GM21367 (cell line): Measurements from ENCODE around the gene HRH3.

Source experiments
- ATAC-seq: cut with Tn5 transposase; IDR thresholded peaks from one replicate; pipeline ENCODE4 v1.9.1; 2021; ENCODE audit not compliant: unreplicated experiment

Gene HRH3

DNA sequence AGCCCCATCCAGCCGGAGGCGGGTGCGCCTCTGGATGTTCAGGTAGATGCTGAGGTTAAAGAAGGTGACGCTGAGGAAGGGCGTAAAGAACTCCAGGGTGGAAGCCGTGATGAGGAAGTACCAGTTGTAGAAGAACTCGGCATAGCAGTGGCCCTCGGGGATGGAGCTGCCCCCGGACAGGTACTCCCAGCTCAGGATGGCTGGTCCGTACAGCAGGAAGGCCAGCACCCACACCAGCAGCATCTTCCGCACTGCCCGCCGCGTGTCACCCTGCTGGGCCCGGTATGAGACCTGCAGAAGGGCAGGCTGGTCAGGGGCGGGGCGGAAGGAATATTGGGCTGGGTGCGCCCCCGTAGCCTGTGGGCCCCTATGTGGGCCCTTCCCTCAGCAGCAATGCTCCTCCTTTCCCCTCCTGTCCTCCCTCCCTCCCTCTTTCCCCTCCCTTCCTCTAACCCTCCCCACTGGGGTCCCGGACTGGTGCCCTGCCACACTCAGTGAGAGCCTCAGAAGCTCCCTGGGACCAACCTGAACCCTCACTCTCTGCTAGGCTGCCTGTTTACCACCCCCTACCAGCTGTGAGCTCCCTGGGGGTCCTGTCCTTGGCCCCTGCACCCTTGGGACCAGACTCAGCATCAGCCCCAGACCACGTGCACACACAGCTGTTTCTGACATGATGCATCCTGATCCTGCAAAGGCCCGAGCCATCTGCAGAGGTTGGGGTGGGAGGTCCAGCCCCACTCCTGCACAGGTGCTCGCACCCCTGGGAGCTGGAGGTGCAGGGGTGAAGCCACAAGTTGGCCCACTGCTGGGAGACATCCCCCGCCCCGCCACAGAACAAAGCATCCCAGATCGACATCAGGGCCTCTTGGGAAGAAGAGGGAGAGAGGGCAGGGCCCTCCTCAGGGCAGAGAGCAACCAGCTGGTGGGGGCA is 3.2 kb downstream of the HRH3 start:
- no peak for ATAC-seq

DNA sequence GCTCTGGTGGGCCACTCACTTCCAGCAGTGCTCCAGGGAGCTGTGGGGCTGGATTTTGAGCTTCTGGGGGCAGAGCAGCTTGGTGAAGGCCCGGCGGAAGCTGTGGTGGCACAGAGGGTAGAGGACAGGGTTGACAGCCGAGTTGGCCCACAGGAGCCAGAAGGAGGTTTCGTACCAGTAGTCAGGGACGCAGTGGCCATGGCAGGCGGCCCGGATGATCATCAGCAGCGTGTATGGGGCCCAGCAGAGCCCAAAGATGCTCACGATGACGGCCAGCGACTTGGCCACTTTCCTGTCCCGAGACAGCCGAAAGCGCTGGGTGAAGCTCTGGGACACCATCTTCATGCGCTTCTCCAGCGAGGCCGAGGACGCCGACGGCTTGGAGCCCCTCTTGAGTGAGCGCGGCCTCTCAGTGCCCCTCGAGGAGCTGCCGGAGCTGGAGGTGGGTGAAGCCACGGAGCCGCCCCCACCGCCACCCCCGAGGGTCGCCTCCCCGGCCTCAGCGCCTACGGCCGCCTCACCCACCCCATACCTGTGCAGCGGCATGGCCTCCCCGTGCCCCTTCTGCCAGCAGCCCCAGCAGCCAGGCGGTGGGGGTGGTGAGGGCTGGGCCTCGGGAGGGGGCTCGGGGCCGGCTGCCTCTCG is 4.0 kb downstream of the HRH3 start:
- ATAC-seq = no peak

DNA sequence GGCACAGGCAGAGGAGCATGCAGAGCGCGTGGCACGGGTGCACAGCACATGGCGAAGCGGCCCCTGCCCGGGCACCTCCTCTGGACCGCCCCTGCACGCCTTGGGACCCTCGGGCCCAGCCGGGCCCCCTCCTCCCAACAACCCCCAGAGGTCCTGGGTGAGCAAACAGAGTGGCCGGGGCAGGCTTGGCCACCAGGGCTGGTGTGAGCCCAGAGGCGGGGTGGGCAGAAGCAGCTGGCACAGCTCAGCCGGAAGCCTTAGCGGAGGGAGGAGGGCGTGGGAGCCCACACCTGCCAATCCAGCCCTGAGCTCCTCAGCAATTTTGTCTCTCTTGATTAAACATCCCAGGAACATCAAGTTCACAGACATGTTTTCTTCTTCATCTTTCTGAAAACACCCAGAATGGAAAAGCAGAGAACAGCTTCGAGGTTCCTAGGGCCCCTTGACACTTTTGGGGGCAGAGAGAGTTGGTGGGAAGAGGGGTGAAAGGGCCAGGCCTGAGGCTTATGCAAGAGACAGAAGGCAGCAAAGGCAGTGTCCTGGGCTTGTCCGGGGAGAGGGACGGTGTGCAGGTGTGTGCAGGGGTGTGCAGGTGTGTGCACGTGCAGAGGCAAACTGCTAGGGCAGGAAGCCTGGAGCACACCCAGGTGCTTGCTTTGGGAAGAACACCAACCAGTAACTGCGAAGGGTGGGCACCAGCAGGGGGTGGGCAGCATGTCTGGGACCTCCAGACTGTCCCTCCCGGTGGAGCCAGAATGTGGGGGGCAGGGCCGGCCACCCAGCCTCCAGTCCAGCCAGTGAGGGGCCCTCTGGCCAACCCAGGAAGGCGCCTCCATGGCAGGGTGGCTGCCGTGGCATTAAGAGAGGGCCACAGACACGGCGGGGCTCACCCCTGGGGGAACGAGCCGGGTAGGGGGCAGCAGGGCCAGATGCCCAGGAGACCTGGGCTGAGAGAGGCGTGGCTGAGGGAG is 4.8 kb downstream of the HRH3 start:
- ATAC-seq = no peak

DNA sequence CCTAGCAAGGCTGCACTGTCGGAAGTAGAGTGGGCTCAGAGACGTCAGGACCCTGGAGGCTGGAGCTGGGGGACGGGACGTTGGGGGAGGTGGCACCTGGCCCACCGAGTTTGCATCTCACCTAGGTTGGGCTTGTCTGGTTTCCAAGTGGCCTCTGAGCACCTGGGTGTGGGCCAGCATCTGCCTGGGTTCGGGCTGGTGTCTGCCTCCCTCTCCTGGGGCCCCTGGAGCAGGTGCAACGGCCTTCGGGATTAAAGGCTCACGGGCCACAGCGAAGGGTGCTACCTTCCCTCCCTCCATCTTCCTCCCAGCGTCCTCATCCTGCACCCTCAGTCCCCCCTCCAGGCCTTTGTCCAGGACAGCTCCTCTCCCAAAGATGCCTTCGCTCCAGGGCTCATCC is 6.0 kb downstream of the HRH3 start:
- no peak for ATAC-seq

DNA sequence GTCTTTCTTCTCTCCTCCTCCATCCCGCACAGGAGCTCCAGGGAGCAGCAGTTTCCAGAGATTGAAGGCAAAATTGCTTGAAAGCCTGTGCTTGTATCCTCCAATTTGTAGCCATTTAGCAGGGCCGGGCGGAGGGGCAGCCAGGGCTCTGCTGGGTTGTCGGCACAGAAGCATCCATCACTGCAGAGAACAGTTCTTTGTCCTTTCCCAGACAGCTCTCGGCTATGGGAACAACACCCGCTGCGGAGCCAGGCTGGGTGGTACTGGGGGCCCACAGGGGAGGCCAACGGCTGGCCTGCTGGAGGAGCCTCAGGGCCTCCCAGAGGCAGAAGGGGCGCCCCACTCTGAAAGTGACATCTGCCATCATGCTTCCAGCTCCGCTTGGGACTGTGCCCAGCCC is 7.8 kb downstream of the HRH3 start:
- ATAC-seq = no peak

DNA sequence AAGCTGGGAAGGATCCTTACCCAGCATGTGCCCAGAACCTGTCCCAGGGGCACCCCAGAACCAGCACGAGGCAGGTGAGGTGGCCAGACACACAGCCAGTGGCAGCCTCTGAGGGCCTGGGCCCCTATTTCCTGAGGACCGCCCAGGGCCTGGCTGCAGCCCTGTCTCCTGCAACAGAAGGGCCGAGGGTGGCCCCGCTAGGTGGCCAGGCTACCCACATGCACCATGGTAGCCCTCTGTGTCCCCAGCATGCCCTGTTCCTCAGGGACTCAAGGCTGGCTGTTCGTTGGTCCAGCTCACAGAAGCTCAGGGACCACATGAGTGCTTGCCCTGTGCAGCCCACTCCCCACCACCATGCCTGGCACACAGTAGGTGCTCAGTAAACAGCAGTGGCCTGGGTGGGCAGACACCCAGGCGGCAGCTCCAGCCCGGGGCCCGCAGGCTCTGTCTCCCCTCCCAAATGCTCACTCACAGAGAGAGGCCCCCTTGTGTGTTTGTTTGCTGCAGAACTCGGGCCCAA is 8.2 kb downstream of the HRH3 start:
- no peak for ATAC-seq

DNA sequence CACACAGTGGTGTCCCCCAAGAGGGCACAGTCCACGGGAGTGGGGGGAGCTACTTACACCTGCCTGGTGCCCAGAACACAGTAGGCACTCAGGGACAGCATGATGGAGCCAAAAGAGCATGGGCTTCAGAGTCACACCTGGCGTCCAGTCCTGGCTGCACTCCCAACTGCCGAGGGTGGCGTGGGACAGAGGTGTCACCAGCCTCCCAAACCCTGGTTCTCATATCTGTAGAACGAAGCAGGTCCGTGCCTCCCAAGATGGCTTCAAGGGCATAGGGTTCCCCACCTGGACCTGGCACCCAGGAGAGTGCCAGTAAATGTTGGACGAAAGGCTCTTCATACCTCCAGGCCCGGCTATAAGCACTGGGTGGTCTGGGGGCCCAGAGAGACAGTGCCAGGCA is 8.9 kb downstream of the HRH3 start:
- no peak for ATAC-seq

DNA sequence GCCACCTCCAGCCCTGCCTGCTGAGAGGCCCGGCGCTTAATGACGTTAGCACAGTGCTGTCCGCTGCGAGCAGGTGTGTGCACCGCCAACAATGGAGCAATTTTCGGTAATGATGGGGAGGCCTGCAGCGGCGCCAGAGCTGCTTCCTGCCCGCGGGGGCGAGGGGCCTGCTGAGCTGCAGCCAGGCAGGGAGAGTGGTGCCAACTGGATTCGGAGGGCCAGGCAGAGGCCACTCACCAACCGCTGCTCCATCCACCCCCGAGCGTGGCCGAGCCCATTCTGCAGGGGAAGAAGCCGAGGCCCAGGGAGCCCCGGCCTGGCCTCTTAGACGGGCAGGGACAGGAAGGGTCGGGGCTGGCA is 9.6 kb downstream of the HRH3 start:
- no peak for ATAC-seq

DNA sequence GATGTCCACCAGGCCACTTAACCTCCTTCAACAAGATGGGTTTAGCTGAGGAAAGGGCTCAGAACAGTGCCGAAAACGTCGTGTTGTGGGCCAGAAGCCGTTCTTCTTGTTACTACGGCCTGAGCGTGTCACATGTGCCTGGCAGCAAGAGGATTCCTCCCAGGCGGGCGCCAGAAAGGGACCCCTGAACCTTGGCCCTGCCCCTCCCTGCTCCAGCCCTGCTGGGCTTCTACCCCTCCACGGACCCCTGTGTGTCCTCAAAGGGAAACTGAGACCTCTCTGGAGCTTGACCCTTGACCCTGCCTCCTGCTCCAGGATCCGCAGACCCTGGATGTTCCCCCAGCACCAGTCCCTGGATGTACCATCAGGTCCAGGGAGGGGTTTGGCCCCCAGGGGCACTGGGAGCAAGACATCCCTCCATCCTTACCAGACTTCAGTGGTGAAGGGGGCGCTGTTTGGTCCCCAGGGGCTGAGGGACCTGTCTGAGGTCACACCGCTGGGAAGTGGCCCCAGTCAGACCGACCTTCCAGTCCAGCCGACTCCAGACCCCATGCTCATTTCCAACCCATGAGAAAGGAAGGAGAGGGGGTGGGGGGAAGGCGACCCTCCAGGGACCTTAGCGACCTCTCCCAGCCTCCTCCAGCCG is 10.1 kb downstream of the HRH3 start:
- ATAC-seq = no peak

DNA sequence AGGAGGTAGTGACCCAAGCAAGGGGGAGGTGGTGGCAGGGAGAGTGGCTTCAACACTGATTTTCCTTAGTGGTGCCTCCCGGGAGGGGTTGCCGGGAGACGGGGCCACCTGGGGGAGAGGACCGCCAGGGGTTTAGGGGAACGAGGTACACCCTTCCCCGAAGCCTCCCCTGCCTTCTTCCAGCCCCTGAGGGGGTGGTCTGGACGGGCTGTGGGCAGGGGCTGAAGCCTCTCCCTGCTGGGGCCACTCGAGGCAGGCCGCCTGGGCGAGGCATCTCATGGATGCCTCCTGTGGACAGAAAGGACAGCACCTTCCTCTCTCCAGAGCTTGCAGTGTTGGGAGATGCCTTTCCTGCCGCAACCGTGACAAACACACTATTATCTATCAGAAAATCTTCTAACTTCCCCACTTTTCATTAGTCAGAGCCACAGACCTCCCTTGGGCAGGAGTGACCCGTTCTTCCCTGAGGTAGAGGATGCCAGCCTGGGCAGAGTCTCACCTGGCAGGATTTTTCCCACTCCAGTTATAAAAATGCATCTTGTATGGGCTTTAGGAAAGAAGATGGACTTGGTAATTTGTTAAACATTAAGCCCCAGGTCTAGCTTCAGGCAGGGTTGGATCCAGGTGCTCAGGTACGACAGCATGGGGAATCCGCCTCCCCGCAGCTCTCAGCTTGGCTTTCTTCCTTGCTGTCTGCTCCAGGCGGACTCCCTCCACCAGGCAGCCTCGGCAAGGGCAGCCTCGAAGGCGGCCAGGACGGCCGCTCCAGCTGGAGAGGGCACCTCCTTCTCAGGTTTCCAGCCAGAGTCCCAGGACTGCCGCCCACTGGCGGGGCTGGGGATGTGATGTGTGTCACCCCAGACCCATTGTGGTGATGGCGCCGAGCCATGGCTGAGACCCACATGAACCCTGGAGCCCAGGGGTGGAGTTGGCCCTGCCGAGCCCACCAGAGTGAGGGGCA is 11.0 kb downstream of the HRH3 start:
- ATAC-seq = no peak

DNA sequence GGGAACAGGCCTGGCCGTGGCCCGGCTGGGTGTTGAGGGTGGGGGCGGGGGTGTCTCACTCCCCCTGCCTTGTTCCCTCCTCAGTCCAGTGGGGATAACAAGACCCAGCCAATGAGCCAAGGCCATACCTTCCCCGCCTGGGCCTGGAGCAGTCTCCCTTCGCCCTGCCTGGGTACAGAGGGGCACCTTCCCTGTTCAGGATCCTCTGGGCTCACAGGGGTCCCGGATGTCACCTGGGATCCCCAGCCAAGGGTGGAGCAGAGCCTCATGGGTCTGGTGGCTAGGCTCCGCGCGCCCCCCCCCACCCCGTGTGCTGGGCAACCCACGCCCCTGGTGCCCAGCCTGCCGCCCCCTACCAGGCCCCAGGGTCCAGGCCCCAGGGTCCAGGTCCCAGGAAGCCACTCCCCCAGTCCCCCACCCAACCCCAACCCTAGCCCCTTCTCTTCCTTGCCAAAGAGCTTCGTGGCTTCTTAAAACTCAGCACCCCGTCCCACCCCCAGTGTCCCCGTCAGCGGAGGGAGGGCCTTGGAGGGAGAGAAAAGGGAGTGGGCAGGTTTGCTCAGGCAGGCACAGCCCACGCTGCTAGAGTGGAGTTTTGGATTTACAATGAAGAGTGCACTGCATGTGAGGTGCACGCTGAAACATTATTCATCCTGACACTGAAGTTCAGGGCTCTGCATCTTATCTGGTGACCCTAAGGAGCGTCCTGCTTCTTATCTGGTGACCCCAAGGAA is 11.8 kb downstream of the HRH3 start:
- ATAC-seq = no peak

DNA sequence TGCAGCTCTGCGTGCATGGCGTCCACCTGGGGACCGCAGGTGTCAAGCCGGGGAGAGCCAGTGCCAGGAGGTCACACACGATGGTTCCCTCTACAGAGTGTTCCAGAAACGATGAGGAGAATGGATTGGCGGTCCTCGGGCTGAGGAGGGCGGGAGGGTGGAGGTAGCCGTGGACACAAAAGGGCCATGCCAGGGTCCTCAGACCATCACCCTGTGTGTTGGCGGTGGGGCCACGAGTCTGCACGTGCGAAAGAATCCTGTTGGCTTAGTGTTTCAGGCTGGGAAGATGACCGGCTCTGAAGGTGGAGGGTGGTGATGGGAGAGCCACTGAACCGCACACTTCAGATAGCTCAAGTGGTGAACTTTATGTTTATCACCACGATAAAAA is 13.7 kb downstream of the HRH3 start:
- ATAC-seq = no peak

DNA sequence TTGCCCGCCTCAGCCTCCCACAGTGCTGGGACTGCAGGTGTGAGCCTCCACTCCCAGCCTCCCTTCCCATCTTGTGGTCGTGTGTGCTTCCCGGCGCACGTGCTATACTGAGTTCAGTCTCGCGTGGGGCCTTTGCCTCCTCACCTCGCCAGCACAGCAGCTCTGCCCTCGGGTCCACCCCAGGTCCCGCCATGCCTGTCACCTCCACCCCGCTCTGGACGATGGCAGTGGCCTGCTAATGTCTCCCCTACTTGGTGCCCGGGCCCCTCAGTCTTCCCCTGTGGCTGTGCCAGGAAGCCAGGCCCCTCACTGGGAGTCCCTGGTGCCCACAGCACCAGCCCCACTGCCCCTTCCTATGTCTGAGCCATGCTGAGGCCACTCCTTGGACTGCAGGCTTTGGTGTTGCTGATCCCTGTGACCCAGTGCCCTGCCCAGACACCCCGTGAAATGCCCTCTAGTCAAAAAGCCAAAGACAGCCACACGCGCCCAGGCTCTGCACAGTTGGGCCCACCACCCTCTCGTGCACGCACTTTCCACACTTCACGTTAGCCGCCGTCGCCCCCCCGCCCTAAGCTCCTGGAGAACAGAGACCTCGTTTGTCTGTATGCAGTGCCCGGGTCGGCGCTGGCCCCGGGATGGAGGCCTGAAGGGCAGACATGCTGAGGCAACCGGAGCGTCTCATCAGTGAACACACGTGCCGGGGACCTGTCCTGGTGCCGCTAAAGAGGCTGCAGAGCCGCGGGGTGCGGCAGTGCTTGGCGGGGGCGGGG is 14.3 kb downstream of the HRH3 start:
- ATAC-seq = no peak

DNA sequence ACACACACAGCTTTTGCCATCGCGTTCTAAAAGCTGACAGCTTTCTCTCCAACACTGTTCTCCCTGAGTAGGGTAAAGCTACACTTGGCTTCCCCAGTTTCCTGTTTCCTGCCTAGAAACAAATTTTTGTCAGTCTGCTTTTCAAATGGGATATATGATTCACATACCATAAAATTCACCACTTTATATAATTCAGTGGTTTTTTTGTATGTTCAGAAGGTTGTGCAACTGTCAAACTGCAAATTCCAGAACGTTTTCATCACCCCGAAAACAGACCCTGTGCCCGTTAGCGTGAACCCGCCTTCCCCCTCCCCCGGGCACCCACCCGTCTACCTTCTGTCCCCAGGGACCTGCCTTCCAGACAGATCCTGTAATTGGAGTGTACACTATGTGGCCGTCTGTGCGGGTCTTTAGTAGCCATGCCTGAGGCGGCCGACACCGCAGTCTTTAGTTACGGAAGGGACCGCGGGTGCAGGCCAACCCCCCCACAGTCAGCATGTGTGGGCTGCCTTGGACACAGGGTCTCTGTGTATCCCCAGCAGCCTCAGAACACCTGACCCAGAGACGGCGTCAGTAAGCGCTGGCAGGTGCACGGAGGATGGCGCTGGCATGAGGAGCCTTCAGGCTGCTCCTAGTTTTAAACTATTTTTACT is 16.6 kb downstream of the HRH3 start:
- no peak for ATAC-seq

DNA sequence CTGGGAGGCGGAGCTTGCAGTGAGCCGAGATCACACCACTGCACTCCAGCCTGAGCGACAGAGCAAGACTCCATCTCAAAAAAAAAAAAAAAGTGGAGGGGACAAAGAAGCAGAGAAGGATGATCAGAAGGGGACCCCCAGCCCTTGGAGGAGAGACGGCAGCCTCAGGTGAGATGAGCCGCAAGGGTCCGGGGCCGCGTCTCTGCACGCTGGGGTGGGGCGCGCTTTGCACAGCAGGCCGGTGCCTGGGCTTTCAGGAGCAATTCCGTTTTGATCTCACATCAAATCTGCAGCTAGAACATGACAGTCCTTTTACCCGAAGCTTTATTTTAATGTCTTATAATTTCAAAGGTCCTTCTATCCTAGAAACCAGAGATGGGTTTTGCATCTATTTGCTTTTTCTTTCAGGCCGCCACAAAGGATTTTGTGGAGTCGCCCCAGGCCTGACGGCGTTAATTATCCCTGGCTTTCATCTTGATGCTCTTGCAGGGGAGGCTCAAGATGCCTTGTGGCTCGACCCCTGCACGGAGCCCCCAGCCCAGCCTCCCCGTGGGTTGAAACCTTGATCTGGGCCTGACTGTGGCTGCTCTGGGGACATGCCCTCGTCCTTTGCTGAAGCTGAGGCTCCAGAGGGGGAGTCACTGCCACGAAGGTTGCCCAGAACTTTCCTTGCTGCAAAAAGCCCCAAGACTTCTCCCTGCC is 17.3 kb downstream of the HRH3 start:
- ATAC-seq = no peak

DNA sequence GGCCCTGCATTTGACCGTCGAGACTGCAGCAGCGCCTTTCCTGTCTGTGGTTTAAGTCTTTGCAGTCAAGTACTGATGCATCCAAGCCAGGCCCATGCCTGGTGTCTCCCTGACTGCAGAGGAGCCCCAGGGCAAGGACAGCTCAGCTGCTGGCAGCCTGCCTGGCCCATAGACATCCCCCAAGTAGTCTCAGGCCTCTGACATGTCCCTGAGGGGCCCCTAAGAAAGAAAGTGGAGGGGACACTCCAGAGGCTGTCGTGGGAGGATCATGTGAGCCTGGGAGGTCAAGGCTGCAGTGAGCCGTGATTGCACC is 18.0 kb downstream of the HRH3 start:
- no peak for ATAC-seq
